ENCODE measurements around the gene MRC2.

Gene MRC2

DNA sequence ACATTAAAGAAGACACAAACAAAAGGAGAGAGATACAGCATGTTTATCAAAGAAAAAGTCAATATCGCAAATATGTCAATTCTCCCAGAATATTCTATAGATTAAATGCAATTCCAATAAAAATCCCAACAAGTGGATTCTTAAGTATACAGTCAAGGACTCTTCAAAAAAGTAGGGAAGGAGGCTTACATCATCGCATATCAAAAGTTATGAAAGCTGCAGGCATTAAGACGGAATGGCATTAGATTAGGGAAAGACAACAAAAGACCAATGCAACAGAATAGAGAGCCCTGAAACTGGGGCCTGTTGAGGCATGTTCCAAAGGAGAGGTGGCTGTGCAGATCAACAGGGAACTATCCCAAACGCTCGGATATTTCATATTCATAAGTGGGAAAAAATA lies 104.7 kb downstream of the MRC2 start:
- Histone ChIP-seq H3K27ac (ENCODE audit: low read depth, low read length) (no peak overlapping the region), H3K9me3 (ENCODE audit: control insufficient read depth, insufficient read depth, low read length) (no peaks in the 10 kb centered on the region), H3K4me1 (ENCODE audit: control insufficient read depth, insufficient read depth, low read length) (peaks cover 19% of the 10 kb centered on the region), H3K27me3 (ENCODE audit: control insufficient read depth, insufficient read depth, low read length) (no peaks in the 10 kb centered on the region), H3K4me3 (ENCODE audit: low read depth, low read length) (no peak overlapping the region), H3K36me3 (ENCODE audit: control insufficient read depth, insufficient read depth, low read length) (no peaks in the 10 kb centered on the region), H3K9ac (ENCODE audit: low read depth, low read length) (no peak overlapping the region)

DNA sequence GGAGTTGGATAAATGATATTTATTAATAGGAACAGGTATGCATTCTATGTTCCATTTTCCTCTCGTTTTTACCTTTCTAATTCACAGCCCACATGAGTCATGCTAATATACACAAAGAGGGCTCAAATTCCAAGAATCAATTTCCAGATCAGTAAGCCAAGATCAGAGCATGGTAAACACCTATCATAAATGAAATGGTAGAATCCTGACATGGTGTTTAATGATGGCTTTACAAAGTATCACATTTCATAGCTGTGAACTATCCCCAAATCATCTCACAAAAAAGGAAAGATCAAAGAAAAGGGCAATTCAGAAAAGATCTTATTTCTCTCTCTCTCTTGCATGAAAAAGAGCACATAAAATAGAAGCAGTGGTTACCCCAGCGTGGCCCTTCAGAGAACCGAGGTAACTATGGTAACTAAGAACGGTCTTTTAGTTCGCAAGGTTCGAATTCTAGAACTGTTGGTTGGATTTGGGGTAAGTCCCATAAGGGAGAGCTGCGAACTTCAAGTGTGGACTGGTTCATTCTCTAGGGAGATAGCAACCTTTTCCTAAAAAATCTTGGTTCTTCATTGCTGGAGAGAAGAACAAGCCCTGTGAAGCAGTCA lies 107.7 kb downstream of the MRC2 start:
- Histone ChIP-seq H3K9me3 (ENCODE audit: control insufficient read depth, insufficient read depth, low read length) (no peaks in the 10 kb centered on the region), H3K9ac (ENCODE audit: low read depth, low read length) (no peak overlapping the region), H3K4me3 (ENCODE audit: low read depth, low read length) (no peak overlapping the region), H3K27me3 (ENCODE audit: control insufficient read depth, insufficient read depth, low read length) (no peaks in the 10 kb centered on the region), H3K4me1 (ENCODE audit: control insufficient read depth, insufficient read depth, low read length) (peaks cover 19% of the 10 kb centered on the region), H3K27ac (ENCODE audit: low read depth, low read length) (no peak overlapping the region), H3K36me3 (ENCODE audit: control insufficient read depth, insufficient read depth, low read length) (no peaks in the 10 kb centered on the region)

DNA sequence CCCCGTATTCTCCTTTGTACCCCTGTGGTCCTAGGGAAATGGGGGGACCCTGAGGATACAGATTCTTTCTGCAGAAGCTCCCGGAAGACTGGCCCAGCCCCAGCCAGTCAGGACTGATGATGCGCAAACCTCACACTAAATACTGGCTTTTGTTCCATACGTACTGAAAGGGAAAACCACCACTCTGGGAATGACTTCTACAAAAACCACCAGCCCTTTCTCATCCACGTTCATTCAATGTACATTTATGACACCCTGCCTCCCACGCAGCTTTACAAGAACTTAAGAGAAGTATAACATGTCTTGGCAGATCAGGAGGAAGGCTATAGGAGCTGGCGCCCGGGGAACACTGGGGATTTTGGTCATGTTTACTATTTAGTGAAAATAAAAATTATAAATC lies 110.0 kb downstream of the MRC2 start:
- Histone ChIP-seq H3K9me3 (ENCODE audit: control insufficient read depth, insufficient read depth, low read length) (no peaks in the 10 kb centered on the region), H3K9ac (ENCODE audit: low read depth, low read length) (no peak overlapping the region), H3K27ac (ENCODE audit: low read depth, low read length) (no peak overlapping the region), H3K4me3 (ENCODE audit: low read depth, low read length) (no peak overlapping the region), H3K27me3 (ENCODE audit: control insufficient read depth, insufficient read depth, low read length) (no peaks in the 10 kb centered on the region), H3K4me1 (ENCODE audit: control insufficient read depth, insufficient read depth, low read length) (peaks cover 16% of the 10 kb centered on the region), H3K36me3 (ENCODE audit: control insufficient read depth, insufficient read depth, low read length) (no peaks in the 10 kb centered on the region)

DNA sequence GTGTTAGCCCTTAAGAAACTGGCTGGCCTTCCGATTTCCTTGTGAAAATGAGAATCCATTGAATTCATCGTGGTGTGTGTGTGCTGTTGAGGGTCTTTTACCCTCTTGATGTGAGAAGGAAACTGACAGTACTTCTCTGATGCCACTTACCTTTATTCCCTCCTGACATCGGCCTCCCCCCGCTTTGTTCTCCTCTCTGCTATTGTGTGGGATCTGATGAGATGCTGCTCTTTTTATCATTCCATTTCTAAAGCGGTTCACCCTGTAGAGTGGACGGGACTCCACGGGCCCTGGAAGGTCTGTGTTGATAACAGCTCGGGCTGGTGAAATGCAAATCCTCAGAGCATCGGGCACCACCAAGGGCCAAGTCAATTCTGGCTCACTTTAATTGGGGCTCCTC lies 110.8 kb downstream of the MRC2 start:
- Histone ChIP-seq H3K36me3 (ENCODE audit: control insufficient read depth, insufficient read depth, low read length) (no peaks in the 10 kb centered on the region), H3K27ac (ENCODE audit: low read depth, low read length) (no peak overlapping the region), H3K27me3 (ENCODE audit: control insufficient read depth, insufficient read depth, low read length) (no peaks in the 10 kb centered on the region), H3K4me3 (ENCODE audit: low read depth, low read length) (no peak overlapping the region), H3K9ac (ENCODE audit: low read depth, low read length) (no peak overlapping the region), H3K9me3 (ENCODE audit: control insufficient read depth, insufficient read depth, low read length) (no peaks in the 10 kb centered on the region), H3K4me1 (ENCODE audit: control insufficient read depth, insufficient read depth, low read length) (peaks cover 16% of the 10 kb centered on the region)

DNA sequence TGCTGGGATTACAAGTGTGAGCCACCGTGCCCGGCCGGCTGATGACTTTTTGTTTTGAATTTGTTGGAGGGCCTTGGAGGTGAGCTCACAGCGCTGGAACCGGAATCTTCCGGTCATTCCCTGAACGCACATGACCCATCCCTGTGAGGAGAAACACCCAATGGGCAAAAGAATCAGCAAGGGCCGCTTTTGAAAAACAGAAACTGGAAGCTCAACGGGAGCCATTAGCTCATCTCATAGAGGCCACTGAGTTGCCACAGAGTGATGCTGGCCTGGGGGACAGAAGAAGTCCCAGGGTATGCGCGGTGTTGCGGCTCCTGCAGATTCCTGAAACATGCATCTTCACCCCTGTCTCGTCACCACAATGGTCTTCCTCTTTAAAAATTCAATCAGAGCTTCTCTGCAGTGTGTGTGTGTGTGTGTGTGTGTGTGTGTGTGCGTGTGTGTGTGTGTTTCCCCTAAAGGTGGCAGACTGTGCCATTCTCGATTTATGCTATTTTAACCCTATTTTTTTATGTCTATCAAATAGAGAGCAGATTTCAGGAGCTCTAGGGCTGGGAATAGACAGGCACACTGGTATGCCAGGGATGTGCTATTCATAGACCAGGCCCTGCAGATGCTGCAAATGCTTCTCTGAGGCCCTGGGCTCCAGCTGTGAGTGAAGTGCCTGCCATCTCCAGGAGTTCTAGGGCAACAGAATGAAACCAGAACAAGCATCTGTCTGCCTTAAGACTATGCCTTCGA lies 112.3 kb downstream of the MRC2 start:
- peaks cover 13% of the 10 kb centered on the region for H3K4me1 ChIP-seq (ENCODE audit: control insufficient read depth, insufficient read depth, low read length)
- no peaks in the 10 kb centered on the region for H3K36me3 ChIP-seq (ENCODE audit: control insufficient read depth, insufficient read depth, low read length)
- H3K27ac ChIP-seq (ENCODE audit: low read depth, low read length): no peak overlapping the region
- no peak overlapping the region for H3K4me3 ChIP-seq (ENCODE audit: low read depth, low read length)
- no peaks in the 10 kb centered on the region for H3K9me3 ChIP-seq (ENCODE audit: control insufficient read depth, insufficient read depth, low read length)
- H3K27me3 ChIP-seq (ENCODE audit: control insufficient read depth, insufficient read depth, low read length): no peaks in the 10 kb centered on the region
- no peak overlapping the region for H3K9ac ChIP-seq (ENCODE audit: low read depth, low read length)

DNA sequence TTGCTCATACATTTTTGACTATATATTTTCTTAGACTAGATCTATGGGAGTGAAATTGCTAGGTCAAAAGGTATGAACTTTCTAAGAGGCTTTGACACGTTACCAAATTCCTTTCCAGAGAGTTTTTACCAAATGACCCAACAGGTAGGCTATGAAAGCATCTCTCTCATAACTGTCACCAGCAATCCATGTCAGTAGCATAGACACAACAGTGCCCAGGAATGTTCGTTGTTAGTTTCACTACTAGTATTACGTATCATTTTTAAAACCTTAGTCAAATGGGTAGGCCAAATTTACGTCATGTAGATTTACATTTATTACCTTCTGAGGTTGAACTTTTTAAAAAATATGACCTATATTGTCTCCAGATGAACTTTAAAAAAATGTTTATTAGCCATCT lies 113.8 kb downstream of the MRC2 start:
- Histone ChIP-seq H3K27me3 (ENCODE audit: control insufficient read depth, insufficient read depth, low read length) (no peaks in the 10 kb centered on the region), H3K4me1 (ENCODE audit: control insufficient read depth, insufficient read depth, low read length) (no peaks in the 10 kb centered on the region), H3K36me3 (ENCODE audit: control insufficient read depth, insufficient read depth, low read length) (no peaks in the 10 kb centered on the region), H3K9me3 (ENCODE audit: control insufficient read depth, insufficient read depth, low read length) (no peaks in the 10 kb centered on the region), H3K4me3 (ENCODE audit: low read depth, low read length) (no peak overlapping the region), H3K27ac (ENCODE audit: low read depth, low read length) (no peak overlapping the region), H3K9ac (ENCODE audit: low read depth, low read length) (no peak overlapping the region)

Data from HUES48 (cell line).